Measurements from ENCODE around the gene GHITM. TPM values are rescaled to one million over a fixed set of nuclear protein-coding genes. Genes with fewer than 3 reads are reported as not detected.
A peak's percentile ranks its signal among the peaks of the same experiment; 100 is the strongest.

Gene GHITM
- total and polyA plus RNA-seq, 2 of the 8 experiments (the other 6 are each of a cell fraction or from before 2014, with no cell fraction given) = 86.2 to 97.0 TPM

DNA sequence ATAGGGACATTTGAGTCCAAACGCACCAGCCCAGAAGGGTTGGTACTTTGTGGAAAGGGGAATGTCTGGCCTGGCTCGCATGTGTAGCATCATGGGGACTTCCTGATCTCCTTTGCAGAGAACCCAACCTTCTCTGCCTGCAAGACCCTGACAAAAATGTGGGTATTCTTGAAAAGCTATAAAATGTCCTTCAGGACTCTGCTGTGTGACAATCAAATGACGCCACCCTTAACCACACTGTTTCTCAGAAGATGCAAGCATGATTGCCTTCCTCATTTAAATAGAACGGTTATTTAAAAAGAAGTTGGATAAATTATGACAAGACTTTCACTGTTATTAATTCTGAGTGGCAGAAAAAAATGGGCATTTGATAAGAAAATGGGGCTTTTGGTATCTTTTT is 19.2 kb downstream of the GHITM start:
- FAIRE-seq (no peak), DNase-seq (ENCODE audit: low read depth in 1 of 2, low spot score in 2 of 2) (no peak)
- no peak overlapping the region for H2AFZ ChIP-seq (ENCODE audit: low read length)
- no peak overlapping the region for H3K9ac ChIP-seq (replicated peaks in 1 of 4; ENCODE audit: extremely low read depth in 1 of 4, low read depth in 3 of 4, low read length in 3 of 4)
- H3K18ac ChIP-seq (ENCODE audit: extremely low read depth, low read length) = no peak overlapping the region
- H4K5ac ChIP-seq (ENCODE audit: insufficient read length, low read depth, low read length) = no peak overlapping the region
- no peak overlapping the region for H4K8ac ChIP-seq (ENCODE audit: extremely low read depth, insufficient read depth, low read length)
- no peak overlapping the region for H3K56ac ChIP-seq (replicated peaks; ENCODE audit: insufficient read length, low read depth, low read length)
- no peak overlapping the region for H3K23ac ChIP-seq (ENCODE audit: insufficient read length)
- H3K4me2 ChIP-seq (ENCODE audit: insufficient read depth in 1 of 2, low read depth in 2 of 2, low read length in 2 of 2) = 0 out of 4 replicates have a peak overlapping the region, but pooled peaks of 1 of the 2 experiments have one; percentile 7
- no peak overlapping the region for H2BK5ac ChIP-seq (ENCODE audit: low read depth, low read length)
- TF ChIP-seq TBP (IDR thresholded peaks at IDR 0.05; ENCODE audit: low read depth, low read length) (no peak), TCF12 (IDR thresholded peaks at IDR 0.05; ENCODE audit: low read depth, low read length) (no peak), SUZ12 (IDR thresholded peaks at IDR 0.05; ENCODE audit: low read length) (no peak), MAX (IDR thresholded peaks at IDR 0.05) (no peak)
- H2AK5ac ChIP-seq (ENCODE audit: low read depth, low read length) = no peak overlapping the region
- CTCF ChIA-PET (ENCODE audit: partially characterized antibody) = interaction anchor here (1.3 to 10.9 kb wide), 7 partner anchors 10 to 109 kb away, joined by 3 to 95 read pairs (median 5); no protein-coding TSS in a partner anchor
- no peak overlapping the region for H3K4me3 ChIP-seq (ENCODE audit: extremely low read depth in 1 of 4, insufficient read depth in 2 of 4, low read depth in 3 of 4, low read length in 4 of 4)
- H3K27me3 ChIP-seq (replicated peaks in 1 of 4; ENCODE audit: control insufficient read depth in 3 of 4, extremely low read depth in 1 of 4, insufficient read depth in 3 of 4, low read length in 3 of 4) = no peaks in the 10 kb centered on the region
- no peaks in the 10 kb centered on the region for H3K79me1 ChIP-seq (ENCODE audit: low read depth, low read length)
- H3K4ac ChIP-seq (replicated peaks; ENCODE audit: insufficient read length, low read depth, low read length) = no peak overlapping the region
- H3K14ac ChIP-seq (ENCODE audit: insufficient read length) = no peak overlapping the region
- peaks cover 0 to 6% (median 2%) of the 10 kb centered on the region in 4 experiments; a peak in 3 of 8 replicates for H3K36me3 ChIP-seq (ENCODE audit: control insufficient read depth in 2 of 4, insufficient read depth in 4 of 4, low read length in 3 of 4)
- POLR2A ChIA-PET (ENCODE audit: partially characterized antibody) = interaction anchor here (0.9 to 2.1 kb wide), 7 partner anchors 11 to 33 kb away, joined by 3 to 13 read pairs (median 4); partner anchors contain the start of gene GHITM
- 93% methylated on average over 4 of the region's 4 CpGs; no CpG with 5 or more reads in 1 of the 2 experiments for WGBS, 2 experiments (ENCODE audit: extremely low coverage in 1 of 2, insufficient coverage in 1 of 2, insufficient read length in 1 of 2, insufficient replicate concordance in 2 of 2, low coverage in 1 of 2, low lambda C conversion rate in 2 of 2, missing lambda C conversion rate in 1 of 2)
- H4K20me1 ChIP-seq (replicated peaks in 1 of 2; ENCODE audit: control insufficient read depth in 1 of 2, insufficient read depth in 2 of 2, low read length in 2 of 2) = no peaks in the 10 kb centered on the region
- H2BK15ac ChIP-seq (ENCODE audit: low read length) = no peak overlapping the region
- no peak overlapping the region for H2BK120ac ChIP-seq (replicated peaks; ENCODE audit: low read depth, low read length)
- no peaks in the 10 kb centered on the region for H3K79me2 ChIP-seq (ENCODE audit: control insufficient read depth in 1 of 2, insufficient read depth in 2 of 2, low read length in 2 of 2)
- no peak overlapping the region for H4K91ac ChIP-seq (replicated peaks; ENCODE audit: insufficient read length, low read length)
- no peaks in the 10 kb centered on the region for H3K23me2 ChIP-seq (ENCODE audit: low read depth, low read length)
- no peak overlapping the region for H2BK20ac ChIP-seq (ENCODE audit: low read length)
- H3K4me1 ChIP-seq (replicated peaks in 1 of 4; ENCODE audit: control insufficient read depth in 3 of 4, insufficient read depth in 4 of 4, low read length in 3 of 4) = peaks cover 2 to 25% (median 19%) of the 10 kb centered on the region in 4 experiments; a peak in 6 of 7 replicates
- H3K27ac ChIP-seq (ENCODE audit: low read depth, low read length) = no peak overlapping the region
- H3K9me3 ChIP-seq (ENCODE audit: insufficient read depth in 2 of 2, low read depth in 1 of 2, low read length in 1 of 2) = no peaks in the 10 kb centered on the region
- no peak overlapping the region for H2BK12ac ChIP-seq (ENCODE audit: low read depth, low read length)

All from H1 (cell line).